Stimulated activated naive CD4-positive, alpha-beta T cell (primary cell): ENCODE measurements around the gene PRR23C.
"Not testable (repeated sequence)": the region's sequence is repeated elsewhere in the genome, so short reads cannot be mapped to it uniquely, and the experiment has no call there.

Experiments
- DNase-seq, 6 experiments: peaks; one replicate each; lab custom pipeline; 2025; lab: John Stamatoyannopoulos, UW

Gene PRR23C

GRCh38 chr3:139044366-139045210 is at the start of gene PRR23C:
Gene PRR23C, minus strand, starts transcription at chr3:139044892. Its CDS starts 272 bp downstream, at chr3:139044620.
- no peak for DNase-seq

GRCh38 chr3:139093840-139094239 is 49.1 kb upstream of the PRR23C start:
- DNase-seq = no peak

- DNase-seq = no peak
Measured at GRCh38 chr3:139088462-139089324, 44.0 kb upstream of the PRR23C start.

DNA sequence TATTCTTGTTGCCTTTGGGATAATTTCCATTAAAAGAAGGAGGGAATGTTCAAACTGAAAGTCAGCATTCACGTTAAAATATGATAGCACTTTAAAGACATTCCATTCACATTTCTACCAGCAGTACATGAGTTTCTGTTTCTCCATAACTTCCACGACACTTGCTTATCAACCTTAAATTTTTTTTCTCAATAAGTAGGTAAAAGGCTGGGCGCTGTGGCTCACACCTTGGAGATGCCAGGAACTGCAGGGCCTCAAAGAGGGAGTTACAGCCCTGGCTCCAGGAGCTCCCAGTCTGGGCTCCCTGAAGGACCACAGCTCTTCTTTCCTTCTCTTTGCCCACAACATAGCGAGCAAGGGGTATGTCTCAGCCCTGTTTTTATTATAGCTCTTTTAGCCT is 42.9 kb upstream of the PRR23C start:
- no peak for DNase-seq

DNA sequence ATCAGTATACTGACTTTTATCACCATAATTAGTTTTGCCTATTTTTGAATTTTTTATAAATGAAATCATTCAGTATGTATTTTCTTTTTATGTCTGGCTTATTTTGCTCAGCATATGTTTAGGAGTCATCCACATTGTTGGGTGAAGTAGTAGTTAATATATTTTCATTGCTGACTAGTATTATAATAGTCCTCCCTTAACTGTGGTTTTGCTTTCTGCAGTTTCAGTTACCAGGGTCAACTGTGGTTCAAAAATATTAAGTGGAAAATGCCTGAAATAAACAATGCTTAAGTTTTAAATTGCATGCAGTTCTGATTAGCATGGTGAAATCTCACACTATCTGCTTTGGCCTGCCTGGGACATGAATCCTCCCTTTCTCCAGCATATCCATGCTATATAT is 39.5 kb upstream of the PRR23C start:
- DNase-seq = no peak

- DNase-seq = no peak
Measured at GRCh38 chr3:139074565-139075115, 29.9 kb upstream of the PRR23C start.

DNA sequence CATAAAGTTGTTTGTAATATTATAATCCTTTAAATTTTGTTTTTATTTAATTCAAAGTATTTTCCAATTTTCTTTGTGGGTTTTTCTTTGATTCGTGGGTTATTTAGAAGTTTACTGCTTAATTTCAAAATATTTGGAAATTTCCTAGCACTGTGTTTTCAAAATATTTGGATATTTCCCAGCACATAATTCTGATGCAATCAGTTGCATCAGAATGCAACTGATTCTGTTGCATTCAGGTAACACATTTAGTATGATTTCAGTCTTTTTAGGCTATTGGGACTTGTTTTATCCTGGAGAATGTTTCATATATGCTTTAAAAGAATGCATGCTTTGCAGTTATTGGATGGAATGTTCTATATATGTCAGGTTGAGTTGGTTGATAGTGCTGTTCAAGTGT is 18.2 kb upstream of the PRR23C start:
- no peak for DNase-seq

DNA sequence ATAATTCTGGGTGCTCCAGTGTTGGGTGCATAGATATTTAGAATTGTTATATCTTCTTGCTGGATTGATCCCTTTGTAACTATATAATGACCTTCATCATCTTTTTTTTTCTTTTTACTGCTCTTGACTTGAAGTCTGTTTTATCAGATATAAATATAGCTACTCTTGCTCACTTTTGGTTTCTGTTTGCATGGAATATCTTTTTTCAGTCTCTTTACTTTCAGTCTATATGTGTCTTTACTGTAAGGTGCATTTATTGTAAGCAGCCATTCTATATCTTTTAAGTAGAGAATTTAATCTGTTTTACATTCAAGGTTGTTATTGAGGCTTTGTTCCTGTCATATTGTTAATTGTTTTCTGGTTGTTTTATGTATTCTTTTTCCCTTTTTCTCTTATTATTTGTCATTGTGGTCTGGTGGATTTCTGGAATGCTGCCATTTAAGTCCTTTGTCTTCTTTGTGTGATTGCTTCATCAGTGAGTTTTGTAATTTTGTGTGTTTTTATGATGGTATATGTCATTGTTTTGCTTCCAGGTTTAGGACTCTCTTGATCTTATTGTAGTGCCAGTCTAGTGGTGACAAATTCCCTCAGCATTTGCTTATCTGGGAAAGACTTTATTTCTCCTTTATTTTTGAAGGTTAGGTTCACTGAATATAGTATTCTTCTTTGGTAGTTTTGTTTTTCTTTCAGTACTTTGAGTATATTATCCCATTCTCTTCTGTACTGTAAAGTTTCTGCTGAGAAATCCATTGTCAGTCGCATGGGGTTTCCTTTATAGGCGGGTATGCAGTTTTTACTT is 8.3 kb upstream of the PRR23C start:
- no peak for DNase-seq

GRCh38 chr3:139043554-139044365 is 932 bp downstream of the PRR23C start:
- DNase-seq = no peak

DNA sequence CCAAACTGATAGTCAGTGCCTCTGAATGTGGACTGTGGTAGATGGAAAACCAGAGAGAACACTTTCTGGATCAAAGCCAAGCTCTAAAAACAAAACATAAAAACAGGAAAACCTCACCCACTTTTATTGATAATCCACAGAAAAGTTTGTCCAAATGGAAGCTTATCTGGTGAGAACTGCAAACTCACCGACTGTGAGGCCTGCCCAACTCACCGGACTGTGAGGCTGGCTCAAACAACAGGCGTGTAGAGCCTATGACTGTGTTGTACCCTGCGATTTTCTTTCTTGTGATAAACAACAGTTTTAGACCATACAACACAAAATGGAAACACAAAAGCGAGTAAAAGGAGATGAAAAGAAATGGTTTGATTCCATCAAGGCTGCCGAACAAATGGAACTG is 7.2 kb downstream of the PRR23C start:
- DNase-seq = no peak

DNA sequence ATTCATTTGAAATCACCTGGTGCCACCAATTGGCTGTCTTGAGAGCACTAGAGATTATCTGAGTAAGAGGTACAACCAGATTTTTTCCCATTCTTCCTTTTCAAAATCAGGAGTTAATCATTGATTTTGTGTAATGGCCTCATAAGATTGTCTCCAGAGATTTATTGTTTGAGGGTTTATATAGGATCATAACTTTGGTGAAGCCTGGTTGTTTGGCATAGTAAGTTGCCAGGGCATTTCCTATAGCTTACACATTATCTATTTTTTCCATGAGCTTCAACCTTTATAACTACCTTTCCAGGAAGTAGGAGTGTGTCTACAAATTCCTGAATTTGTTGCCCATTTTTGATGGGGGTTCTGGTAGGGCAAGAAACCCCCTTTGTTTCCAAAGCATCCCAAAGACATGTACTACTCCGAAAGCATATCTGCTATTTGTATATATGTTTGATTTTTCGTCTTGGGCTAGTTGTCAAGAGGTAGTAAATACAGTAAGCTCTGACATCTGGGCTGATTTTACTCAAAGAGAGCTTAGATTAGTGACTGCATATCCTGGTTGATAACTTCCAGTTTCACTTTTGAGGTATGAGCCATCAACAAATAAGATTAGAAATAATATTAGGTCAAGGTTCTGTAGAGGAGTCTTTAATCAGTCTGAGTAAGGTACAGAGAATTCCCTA is 12.2 kb downstream of the PRR23C start:
- DNase-seq = no peak

- DNase-seq = not testable (repeated sequence)
Measured at GRCh38 chr3:139030576-139030975, 14.1 kb downstream of the PRR23C start.

- no peak for DNase-seq
Measured at GRCh38 chr3:139024968-139025367, 19.7 kb downstream of the PRR23C start.

- DNase-seq = no peak
Measured at GRCh38 chr3:139020868-139021234, 23.8 kb downstream of the PRR23C start, which contains the start of gene PRR23B. Gene PRR23B, minus strand, starts transcription at chr3:139020926. Its CDS starts 265 bp downstream, at chr3:139020661.

DNA sequence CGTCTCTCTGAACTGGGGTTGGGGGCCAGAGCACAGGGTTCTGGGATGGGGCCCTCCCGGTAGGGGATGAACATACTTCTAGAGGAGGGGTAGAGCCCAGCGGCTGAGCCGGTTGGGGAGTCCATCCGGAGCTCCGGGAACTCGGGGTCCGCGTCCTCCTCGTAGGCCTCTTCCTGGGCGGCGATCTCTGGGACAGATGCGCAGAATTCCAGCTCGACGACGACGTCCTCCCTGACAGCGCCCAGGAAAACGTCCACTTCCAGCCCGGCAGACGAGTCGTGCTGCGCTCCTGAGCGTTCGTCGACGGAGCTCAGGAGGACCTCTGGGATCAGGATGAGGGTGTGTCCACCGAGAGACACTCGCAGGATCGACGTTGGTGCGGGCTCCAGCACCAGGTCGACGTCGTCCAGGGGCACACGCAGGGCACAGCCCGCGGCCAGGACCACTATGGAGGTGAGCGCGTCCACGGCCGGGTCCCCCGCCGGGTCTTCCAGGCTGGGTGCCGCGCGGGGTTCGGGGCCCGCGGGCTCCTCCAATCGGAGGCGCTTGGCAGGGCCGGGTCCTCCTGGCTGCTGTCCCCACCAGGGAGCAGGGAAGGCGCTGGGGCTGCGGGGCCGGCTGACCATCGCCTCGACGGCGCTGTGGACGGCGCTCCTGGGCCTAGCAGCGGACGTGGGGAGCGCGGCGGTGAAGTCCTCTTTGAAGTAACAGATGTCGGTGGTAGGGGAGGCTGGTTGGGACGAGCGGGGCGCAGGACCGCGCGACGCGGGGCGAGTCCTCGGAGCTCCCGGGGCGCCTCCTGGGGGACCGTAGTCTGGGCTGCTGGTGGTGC is 24.4 kb downstream of the PRR23C start:
- DNase-seq = no peak

- no peak for DNase-seq
Measured at GRCh38 chr3:139016430-139017048, 28.2 kb downstream of the PRR23C start.

- DNase-seq = no peak
Measured at GRCh38 chr3:139006051-139006716, 38.5 kb downstream of the PRR23C start, which contains the start of gene PRR23A. Gene PRR23A, minus strand, starts transcription at chr3:139006268. Its CDS starts 0 bp downstream, at chr3:139006268.

DNA sequence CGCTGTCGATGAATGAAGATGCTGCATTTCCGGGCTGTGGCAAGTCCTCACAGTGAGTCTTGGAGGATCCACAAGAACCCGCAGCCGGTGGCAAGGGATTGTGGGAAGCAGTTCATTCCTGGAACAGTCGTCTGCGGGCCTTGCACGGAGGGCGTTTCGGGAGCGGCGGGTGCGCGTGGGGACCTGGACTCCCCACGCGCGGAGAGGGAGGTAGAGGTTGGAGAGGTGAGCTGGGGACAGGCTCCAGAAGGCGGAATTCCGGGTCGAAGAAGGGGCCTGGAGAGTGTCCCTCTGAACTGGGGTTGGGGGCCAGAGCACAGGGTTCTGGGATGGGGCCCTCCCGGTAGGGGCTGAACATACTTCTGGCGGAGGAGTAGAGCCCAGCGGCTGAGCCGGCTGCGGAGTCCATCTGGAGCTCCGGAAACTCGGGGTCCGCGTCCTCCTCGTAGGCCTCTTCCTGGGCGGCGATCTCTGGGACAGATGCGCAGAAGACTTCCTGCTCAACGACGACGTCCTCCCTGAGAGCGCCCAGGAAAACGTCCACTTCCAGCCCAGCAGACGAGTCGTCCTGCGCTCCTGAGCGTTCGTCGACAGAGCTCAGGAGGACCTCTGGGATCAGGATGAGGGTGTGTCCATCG is 39.2 kb downstream of the PRR23C start:
- DNase-seq = no peak
